H1 (cell line): ENCODE results near the gene DCDC1. TPM values are rescaled to one million over a fixed set of nuclear protein-coding genes. Genes with fewer than 3 reads are reported as not detected.

ENCODE experiments used
- CHD7 ChIP-seq: fragments of 300-600 bp; sonication (generic); IDR thresholded peaks from 2 replicates; pipeline ENCODE4 v1.7.1; 2012; ENCODE audit warnings: low read length, moderate library complexity, mild to moderate bottlenecking, inconsistent platforms; ENCODE audit not compliant: insufficient replicate concordance
- JUN ChIP-seq: IDR thresholded peaks from 2 replicates; pipeline ENCODE4 v1.6.1; 2011; ENCODE audit warnings: low read depth, mild to moderate bottlenecking, improper control_type of control experiment, low read length
- POU5F1 ChIP-seq: IDR thresholded peaks from 2 replicates; pipeline ENCODE4 v1.6.1; 2011; ENCODE audit warnings: low read depth, mild to moderate bottlenecking, low read length, moderate library complexity
- SP4 ChIP-seq: IDR thresholded peaks from 2 replicates; pipeline ENCODE4 v1.6.1; 2012; ENCODE audit warnings: low read length, inconsistent platforms
- USF2 ChIP-seq: IDR thresholded peaks from 2 replicates; pipeline ENCODE4 v1.6.1; 2011; ENCODE audit warnings: low read length, improper control_type of control experiment
- polyA plus RNA-seq, 7 experiments: library from polyadenylated mRNA; depleted of rRNA in 3 of 7; stranded (reverse) in 5 of 7; unstranded in 2 of 7; fragments of >200 nt in 5 of 7; fragments of 200-250 nt in 2 of 7; gene quantifications; 1 replicate in 5 of 7; 2 replicates in 1 of 7; 4 replicates in 1 of 7; pipeline versions ENCODE4 v1.2.1 to v1.2.3, GENCODE V29; 2011 to 2013; ENCODE audit warnings: missing spikeins in 2 of 7, mixed read lengths in 2 of 7
- total RNA-seq: library from RNA; stranded (reverse); fragmentation: NEBNext Ultra II Directional; extraction: Animal tissue kit (Norgen Biotek cat#: 25700); gene quantifications from 2 replicates; pipeline ENCODE4 v1.2.1, GENCODE V29; 2021

DCDC1 gene
- total and polyA plus RNA-seq, 2 of the 8 experiments (the other 6 are each of a cell fraction or from before 2014, with no cell fraction given): 0.15 to 0.56 TPM

GRCh38 chr11:30823119-30823518 lies 546.4 kb downstream of the DCDC1 start (continued):
- TF ChIP-seq CHD7 (no peak), SP4 (no peak), POU5F1 (no peak), USF2 (no peak), JUN (no peak)
